Glutamatergic neuron (in vitro differentiated cells): Measurements from ENCODE around the gene RCBTB2. TPM values are rescaled to one million over a fixed set of nuclear protein-coding genes. Genes with fewer than 3 reads are reported as not detected.

ENCODE experiments used
- DNase-seq: peaks from one replicate; pipeline ENCODE4 v3.0.0; 2022
- H3K27ac Mint-ChIP-seq: one replicate; pipeline ENCODE4 v1.8.0; 2020; ENCODE audit warnings: mild to moderate bottlenecking, mixed read lengths, inconsistent platforms; ENCODE audit not compliant: unreplicated experiment
- H3K27me3 Mint-ChIP-seq: one replicate; pipeline ENCODE4 v1.8.0; 2020; ENCODE audit warnings: mild to moderate bottlenecking, moderate library complexity, mixed read lengths, inconsistent platforms; ENCODE audit not compliant: unreplicated experiment
- H3K36me3 Mint-ChIP-seq: one replicate; pipeline ENCODE4 v1.8.0; 2020; ENCODE audit warnings: mild to moderate bottlenecking, mixed read lengths, inconsistent platforms; ENCODE audit not compliant: unreplicated experiment
- H3K4me1 Mint-ChIP-seq: one replicate; pipeline ENCODE4 v1.8.0; 2020; ENCODE audit warnings: mild to moderate bottlenecking, low read depth, mixed read lengths, inconsistent platforms; ENCODE audit not compliant: unreplicated experiment
- H3K4me3 Mint-ChIP-seq: one replicate; pipeline ENCODE4 v1.8.0; 2020; ENCODE audit warnings: mild to moderate bottlenecking, mixed read lengths, inconsistent platforms; ENCODE audit not compliant: unreplicated experiment
- H3K9me3 Mint-ChIP-seq: one replicate; pipeline ENCODE4 v1.8.0; 2020; ENCODE audit warnings: mild to moderate bottlenecking, moderate library complexity, mixed read lengths, inconsistent platforms; ENCODE audit not compliant: unreplicated experiment
- total RNA-seq: library from RNA; stranded (reverse); fragmentation: NEBNext Ultra II Directional; extraction: Animal tissue kit (Norgen Biotek cat#: 25700); gene quantifications from one replicate; pipeline ENCODE4 v1.2.1, GENCODE V29; 2021; ENCODE audit not compliant: unreplicated experiment
- TF ChIP-seq, protein P1 (sequence below): fragments of 200-600 bp; sonication (generic); IDR thresholded peaks from one replicate; pipeline ENCODE4 v1.5.0; 2021; ENCODE audit not compliant: partially characterized antibody, unreplicated experiment

Gene RCBTB2
- total RNA-seq, 1 donor from 2014 or later, result 7.4 TPM

DNA sequence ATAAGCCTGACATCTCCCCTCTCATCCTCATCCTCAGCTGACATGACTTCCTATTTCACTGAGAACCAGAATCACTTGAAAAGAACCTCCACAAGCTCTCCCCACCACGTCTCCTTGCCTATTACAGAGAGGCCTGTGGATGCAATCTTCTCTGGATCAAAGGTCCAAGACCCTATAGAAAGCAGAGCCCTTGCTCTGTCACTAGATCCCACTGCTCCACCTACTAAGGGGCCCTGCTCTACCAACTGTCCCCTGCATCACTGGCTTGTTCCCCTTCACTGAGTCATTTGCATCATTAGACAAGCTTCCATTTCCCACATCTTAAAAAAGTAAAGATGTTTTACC, 40.8 kb downstream of the RCBTB2 start:
- Mint-ChIP-seq H3K27me3 (no peaks in the 10 kb centered on the region), H3K4me3 (no peak overlapping the region), H3K36me3 (peaks cover 6% of the 10 kb centered on the region), H3K4me1 (no peaks in the 10 kb centered on the region), H3K27ac (no peak overlapping the region), H3K9me3 (no peaks in the 10 kb centered on the region)
- no peak for DNase-seq
- TF ChIP-seq, protein P1, sequence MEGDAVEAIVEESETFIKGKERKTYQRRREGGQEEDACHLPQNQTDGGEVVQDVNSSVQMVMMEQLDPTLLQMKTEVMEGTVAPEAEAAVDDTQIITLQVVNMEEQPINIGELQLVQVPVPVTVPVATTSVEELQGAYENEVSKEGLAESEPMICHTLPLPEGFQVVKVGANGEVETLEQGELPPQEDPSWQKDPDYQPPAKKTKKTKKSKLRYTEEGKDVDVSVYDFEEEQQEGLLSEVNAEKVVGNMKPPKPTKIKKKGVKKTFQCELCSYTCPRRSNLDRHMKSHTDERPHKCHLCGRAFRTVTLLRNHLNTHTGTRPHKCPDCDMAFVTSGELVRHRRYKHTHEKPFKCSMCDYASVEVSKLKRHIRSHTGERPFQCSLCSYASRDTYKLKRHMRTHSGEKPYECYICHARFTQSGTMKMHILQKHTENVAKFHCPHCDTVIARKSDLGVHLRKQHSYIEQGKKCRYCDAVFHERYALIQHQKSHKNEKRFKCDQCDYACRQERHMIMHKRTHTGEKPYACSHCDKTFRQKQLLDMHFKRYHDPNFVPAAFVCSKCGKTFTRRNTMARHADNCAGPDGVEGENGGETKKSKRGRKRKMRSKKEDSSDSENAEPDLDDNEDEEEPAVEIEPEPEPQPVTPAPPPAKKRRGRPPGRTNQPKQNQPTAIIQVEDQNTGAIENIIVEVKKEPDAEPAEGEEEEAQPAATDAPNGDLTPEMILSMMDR, result no peak

DNA sequence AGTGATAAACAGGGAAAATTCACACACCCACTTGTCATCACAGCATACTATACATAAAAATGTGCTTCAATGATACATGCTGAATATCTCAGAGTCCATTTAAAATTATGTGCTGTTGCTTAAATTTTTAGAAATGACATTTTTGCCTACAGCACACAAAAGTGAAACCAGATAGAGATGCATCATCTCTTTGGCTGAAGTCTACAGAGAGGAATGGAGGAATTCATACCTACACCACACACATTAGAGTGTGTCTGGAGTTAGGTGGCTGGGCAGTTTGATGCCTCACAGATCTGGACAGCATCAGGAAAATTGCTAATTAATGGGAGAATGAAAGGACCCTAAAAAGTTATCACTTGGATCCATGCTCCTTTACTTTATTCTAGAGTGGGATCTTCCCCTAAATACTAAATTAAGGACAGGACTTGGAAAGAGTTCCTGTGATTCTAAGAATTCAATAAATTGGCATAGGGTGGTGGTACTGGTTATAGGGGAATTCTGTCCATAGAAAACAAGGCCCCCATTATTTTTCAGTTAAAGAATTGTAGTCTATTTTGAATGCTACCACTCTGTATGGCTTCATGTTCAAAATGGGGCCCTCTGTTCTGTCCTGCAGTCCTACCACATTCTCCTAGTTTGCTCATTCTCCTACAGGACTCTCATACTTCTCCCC, 41.3 kb downstream of the RCBTB2 start:
- Mint-ChIP-seq H3K27ac (no peak overlapping the region), H3K27me3 (no peaks in the 10 kb centered on the region)

DNA sequence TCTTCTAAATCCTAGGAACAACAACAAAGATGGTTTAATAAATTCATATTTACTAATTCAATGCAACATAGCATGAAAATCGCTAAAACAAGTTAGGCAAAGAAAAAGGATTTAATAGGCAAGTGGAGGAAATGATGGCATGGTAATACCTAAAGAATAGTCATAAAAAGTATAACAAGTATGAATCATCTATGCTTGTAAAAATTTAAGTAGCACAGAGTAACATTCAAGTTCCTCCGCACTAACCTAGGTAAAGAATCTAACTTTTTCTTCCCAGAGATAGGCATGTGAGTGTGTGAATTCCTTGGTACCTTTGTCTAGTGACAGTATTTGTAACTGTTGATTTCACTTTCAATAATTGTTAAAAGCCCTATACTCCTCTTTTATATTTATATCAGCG, 42.6 kb downstream of the RCBTB2 start:
- TF ChIP-seq, protein P1, result no peak
- H3K4me3 Mint-ChIP-seq, result no peak overlapping the region
- H3K4me1 Mint-ChIP-seq, result no peaks in the 10 kb centered on the region
- H3K27ac Mint-ChIP-seq, result no peak overlapping the region
- H3K27me3 Mint-ChIP-seq, result no peaks in the 10 kb centered on the region
- no peak for DNase-seq
- H3K9me3 Mint-ChIP-seq, result no peaks in the 10 kb centered on the region
- peaks cover 6% of the 10 kb centered on the region for H3K36me3 Mint-ChIP-seq

More for the DNA sequence above, 41.3 kb downstream of the RCBTB2 start:
- no peaks in the 10 kb centered on the region for H3K9me3 Mint-ChIP-seq
- no peaks in the 10 kb centered on the region for H3K4me1 Mint-ChIP-seq
- TF ChIP-seq, protein P1, result no peak
- DNase-seq, result no peak
- peaks cover 6% of the 10 kb centered on the region for H3K36me3 Mint-ChIP-seq
- no peak overlapping the region for H3K4me3 Mint-ChIP-seq

DNA sequence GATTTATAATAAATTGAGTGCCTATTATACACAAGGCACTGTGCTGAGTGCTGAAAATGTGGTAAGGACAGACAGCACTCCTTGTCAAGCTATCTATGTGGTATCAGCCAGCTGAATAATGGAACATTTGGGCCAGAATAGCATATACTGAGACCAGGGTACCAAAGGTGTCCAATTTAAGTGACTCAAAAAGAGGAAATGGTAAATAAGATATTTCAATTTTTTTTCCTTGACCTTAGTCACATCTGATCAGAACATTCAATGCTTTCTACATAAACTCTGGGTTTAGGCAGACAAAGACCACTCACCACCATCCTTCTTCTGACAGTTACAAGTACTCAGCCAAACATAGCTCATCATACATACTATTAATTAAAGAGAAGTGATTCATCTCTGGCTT, 43.2 kb downstream of the RCBTB2 start:
- H3K27ac Mint-ChIP-seq, result no peak overlapping the region
- H3K4me3 Mint-ChIP-seq, result no peak overlapping the region
- TF ChIP-seq, protein P1, result no peak
- no peaks in the 10 kb centered on the region for H3K27me3 Mint-ChIP-seq
- H3K36me3 Mint-ChIP-seq, result peaks cover 6% of the 10 kb centered on the region
- no peaks in the 10 kb centered on the region for H3K9me3 Mint-ChIP-seq
- no peak for DNase-seq
- H3K4me1 Mint-ChIP-seq, result no peaks in the 10 kb centered on the region

DNA sequence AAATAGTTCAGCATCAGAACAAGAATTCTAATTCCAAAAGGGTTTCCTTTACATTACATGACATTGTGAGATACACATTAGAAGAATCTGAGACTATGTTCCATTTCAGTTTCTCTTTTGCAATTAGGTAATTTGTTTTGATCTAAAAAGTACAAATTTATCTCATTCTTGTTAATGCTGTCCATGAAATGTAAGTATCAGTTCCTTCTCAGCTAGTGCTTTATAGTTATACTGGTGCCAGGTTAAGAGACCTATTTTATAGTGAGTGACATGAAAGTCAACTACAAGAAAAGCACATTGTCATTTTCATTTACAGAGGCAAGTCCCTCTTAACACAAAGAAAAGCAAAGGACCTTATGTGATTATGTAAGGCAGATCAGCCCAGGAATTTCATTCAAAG, 43.9 kb downstream of the RCBTB2 start:
- DNase-seq, result no peak

More for the DNA sequence above, 43.9 kb downstream of the RCBTB2 start:
- Mint-ChIP-seq H3K27ac (no peak overlapping the region), H3K36me3 (peaks cover 6% of the 10 kb centered on the region), H3K4me3 (no peak overlapping the region), H3K27me3 (no peaks in the 10 kb centered on the region), H3K4me1 (no peaks in the 10 kb centered on the region), H3K9me3 (no peaks in the 10 kb centered on the region)
- TF ChIP-seq, protein P1, result no peak
